Fibroblast of mammary gland (primary cell): ENCODE measurements around the gene UGT1A1.
"Not testable (repeated sequence)": the region's sequence is repeated elsewhere in the genome, so short reads cannot be mapped to it uniquely, and the experiment has no call there.

ENCODE experiments used
- DNase-seq: peaks from one replicate; pipeline ENCODE4 v3.0.0-alpha.2; 2010; ENCODE audit warnings: low read depth
- H3K4me3 ChIP-seq: 2 replicates; pipeline ENCODE4 v1.5.1; 2011; ENCODE audit warnings: low read depth, mild to moderate bottlenecking, low read length, moderate library complexity; ENCODE audit not compliant: control insufficient read depth
- CTCF ChIP-seq: conservative IDR thresholded peaks from 2 replicates; pipeline ENCODE4 v1.5.1; 2011; ENCODE audit warnings: low read depth, low read length, inconsistent platforms; ENCODE audit not compliant: control insufficient read depth, insufficient read depth

Gene UGT1A1

GRCh38 chr2:233747283-233747544 lies 12.9 kb upstream of the UGT1A1 start:
- TF ChIP-seq CTCF, result no peak
- no peak overlapping the region for H3K4me3 ChIP-seq
- no peak for DNase-seq

- H3K4me3 ChIP-seq, DNase-seq: not testable (repeated sequence)
Measured at GRCh38 chr2:233750689-233751088, 9.4 kb upstream of the UGT1A1 start.

- not testable (repeated sequence) for H3K4me3 ChIP-seq, DNase-seq
Measured at GRCh38 chr2:233751212-233752009, 8.7 kb upstream of the UGT1A1 start.

- no peak for TF ChIP-seq CTCF
- no peak for DNase-seq
- H3K4me3 ChIP-seq, result no peak overlapping the region
Measured at GRCh38 chr2:233754872-233755611, 5.0 kb upstream of the UGT1A1 start.

GRCh38 chr2:233756429-233757081 lies 3.5 kb upstream of the UGT1A1 start:
- no peak for DNase-seq
- H3K4me3 ChIP-seq, result no peak overlapping the region
- TF ChIP-seq CTCF, result no peak

- DNase-seq, result no peak
- no peak overlapping the region for H3K4me3 ChIP-seq
- no peak for TF ChIP-seq CTCF
Measured at GRCh38 chr2:233758141-233758540, 1.9 kb upstream of the UGT1A1 start.

- no peak for TF ChIP-seq CTCF
- DNase-seq, result no peak
- no peak overlapping the region for H3K4me3 ChIP-seq
Measured at GRCh38 chr2:233758849-233759248, 1.2 kb upstream of the UGT1A1 start.
